ENCODE data around the gene LRRTM4.

Gene LRRTM4

GRCh38 chr2:76938153-76938552 lies 584.0 kb downstream of the LRRTM4 start:
- no peak overlapping the region for H3K4me3 ChIP-seq (ENCODE audit: low read depth, low read length)
- TF ChIP-seq CTCF (IDR thresholded peaks at IDR 0.05; ENCODE audit: low read depth, low read length), result no peak

- no peak overlapping the region for H3K4me3 ChIP-seq (ENCODE audit: low read depth, low read length)
- TF ChIP-seq CTCF (IDR thresholded peaks at IDR 0.05; ENCODE audit: low read depth, low read length), result no peak
These were observed 589.6 kb downstream of the LRRTM4 start for GRCh38 chr2:76932550-76932949.

GRCh38 chr2:76930056-76930744 lies 592.0 kb downstream of the LRRTM4 start:
- no peak for TF ChIP-seq CTCF (IDR thresholded peaks at IDR 0.05; ENCODE audit: low read depth, low read length)
- no peak overlapping the region for H3K4me3 ChIP-seq (ENCODE audit: low read depth, low read length)

GRCh38 chr2:76928026-76928425 lies 594.1 kb downstream of the LRRTM4 start:
- H3K4me3 ChIP-seq (ENCODE audit: low read depth, low read length), result no peak overlapping the region
- TF ChIP-seq CTCF (IDR thresholded peaks at IDR 0.05; ENCODE audit: low read depth, low read length), result no peak

- H3K4me3 ChIP-seq (ENCODE audit: low read depth, low read length), result no peak overlapping the region
- no peak for TF ChIP-seq CTCF (IDR thresholded peaks at IDR 0.05; ENCODE audit: low read depth, low read length)
These were observed 601.2 kb downstream of the LRRTM4 start for GRCh38 chr2:76921006-76921405.

GRCh38 chr2:76895469-76895868 lies 626.7 kb downstream of the LRRTM4 start:
- H3K4me3 ChIP-seq (ENCODE audit: low read depth, low read length), result no peak overlapping the region
- no peak for TF ChIP-seq CTCF (IDR thresholded peaks at IDR 0.05; ENCODE audit: low read depth, low read length)

GRCh38 chr2:76870581-76870980 lies 651.6 kb downstream of the LRRTM4 start:
- H3K4me3 ChIP-seq (ENCODE audit: low read depth, low read length), result no peak overlapping the region
- no peak for TF ChIP-seq CTCF (IDR thresholded peaks at IDR 0.05; ENCODE audit: low read depth, low read length)
